ENCODE data around the gene KCNB1.

- TF ChIP-seq, protein P1, sequence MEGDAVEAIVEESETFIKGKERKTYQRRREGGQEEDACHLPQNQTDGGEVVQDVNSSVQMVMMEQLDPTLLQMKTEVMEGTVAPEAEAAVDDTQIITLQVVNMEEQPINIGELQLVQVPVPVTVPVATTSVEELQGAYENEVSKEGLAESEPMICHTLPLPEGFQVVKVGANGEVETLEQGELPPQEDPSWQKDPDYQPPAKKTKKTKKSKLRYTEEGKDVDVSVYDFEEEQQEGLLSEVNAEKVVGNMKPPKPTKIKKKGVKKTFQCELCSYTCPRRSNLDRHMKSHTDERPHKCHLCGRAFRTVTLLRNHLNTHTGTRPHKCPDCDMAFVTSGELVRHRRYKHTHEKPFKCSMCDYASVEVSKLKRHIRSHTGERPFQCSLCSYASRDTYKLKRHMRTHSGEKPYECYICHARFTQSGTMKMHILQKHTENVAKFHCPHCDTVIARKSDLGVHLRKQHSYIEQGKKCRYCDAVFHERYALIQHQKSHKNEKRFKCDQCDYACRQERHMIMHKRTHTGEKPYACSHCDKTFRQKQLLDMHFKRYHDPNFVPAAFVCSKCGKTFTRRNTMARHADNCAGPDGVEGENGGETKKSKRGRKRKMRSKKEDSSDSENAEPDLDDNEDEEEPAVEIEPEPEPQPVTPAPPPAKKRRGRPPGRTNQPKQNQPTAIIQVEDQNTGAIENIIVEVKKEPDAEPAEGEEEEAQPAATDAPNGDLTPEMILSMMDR (IDR thresholded peaks at IDR 0.05): no peak
- TF ChIP-seq POLR2A (IDR thresholded peaks at IDR 0.05): no peak
Measured at GRCh38 chr20:49392745-49393144, 89.7 kb downstream of the KCNB1 start.

Measured in uterus (tissue), 2 donors.